Hepatocyte (in vitro differentiated cells): ENCODE measurements around the gene AK5.

Source experiments
- EZH2phosphoT487 ChIP-seq: fragments of 200-600 bp; sonication (generic); IDR thresholded peaks from one replicate; pipeline ENCODE4 v1.6.1; 2018; ENCODE audit warnings: antibody characterized with exemption, mild to moderate bottlenecking, low read depth, moderate library complexity; ENCODE audit not compliant: unreplicated experiment, severe bottlenecking
- TF ChIP-seq, protein P1 (sequence below): fragments of 200-600 bp; sonication (generic); IDR thresholded peaks from 2 replicates; pipeline ENCODE4 v1.5.1; 2016; ENCODE audit warnings: antibody characterized with exemption, mild to moderate bottlenecking; ENCODE audit not compliant: poor library complexity

DNA sequence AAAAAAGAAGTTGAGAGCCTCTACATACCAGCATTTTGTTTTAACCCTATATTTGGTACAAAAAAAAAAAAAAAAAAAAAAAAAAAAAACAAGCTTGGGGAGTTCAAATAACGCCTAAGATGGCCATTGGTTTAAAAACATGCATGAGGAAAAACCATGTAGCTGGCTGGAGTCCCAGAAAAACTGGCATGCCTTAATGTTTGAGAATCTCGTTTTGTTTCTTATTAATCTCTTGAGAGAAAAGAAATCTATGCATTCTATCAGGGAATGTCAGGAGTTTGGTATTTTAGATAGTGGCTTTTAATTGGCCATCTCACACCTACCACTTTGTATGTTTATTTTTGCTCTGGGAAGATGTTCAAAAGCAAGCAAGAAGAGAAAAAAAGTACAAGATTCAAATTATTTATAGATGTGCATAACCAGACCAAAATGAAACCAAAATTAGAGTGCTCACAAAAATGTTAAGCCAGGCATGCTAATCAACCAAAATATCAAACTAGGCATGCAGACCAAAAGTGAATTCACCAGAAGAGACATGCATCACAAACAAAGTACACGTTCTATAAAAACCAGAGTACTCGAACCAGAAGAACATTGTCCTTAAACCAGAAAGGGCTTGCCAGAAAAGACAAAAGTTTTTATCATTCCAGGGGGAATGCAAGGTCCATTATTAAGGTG, 156.6 kb downstream of the AK5 start:
- TF ChIP-seq, protein P1, sequence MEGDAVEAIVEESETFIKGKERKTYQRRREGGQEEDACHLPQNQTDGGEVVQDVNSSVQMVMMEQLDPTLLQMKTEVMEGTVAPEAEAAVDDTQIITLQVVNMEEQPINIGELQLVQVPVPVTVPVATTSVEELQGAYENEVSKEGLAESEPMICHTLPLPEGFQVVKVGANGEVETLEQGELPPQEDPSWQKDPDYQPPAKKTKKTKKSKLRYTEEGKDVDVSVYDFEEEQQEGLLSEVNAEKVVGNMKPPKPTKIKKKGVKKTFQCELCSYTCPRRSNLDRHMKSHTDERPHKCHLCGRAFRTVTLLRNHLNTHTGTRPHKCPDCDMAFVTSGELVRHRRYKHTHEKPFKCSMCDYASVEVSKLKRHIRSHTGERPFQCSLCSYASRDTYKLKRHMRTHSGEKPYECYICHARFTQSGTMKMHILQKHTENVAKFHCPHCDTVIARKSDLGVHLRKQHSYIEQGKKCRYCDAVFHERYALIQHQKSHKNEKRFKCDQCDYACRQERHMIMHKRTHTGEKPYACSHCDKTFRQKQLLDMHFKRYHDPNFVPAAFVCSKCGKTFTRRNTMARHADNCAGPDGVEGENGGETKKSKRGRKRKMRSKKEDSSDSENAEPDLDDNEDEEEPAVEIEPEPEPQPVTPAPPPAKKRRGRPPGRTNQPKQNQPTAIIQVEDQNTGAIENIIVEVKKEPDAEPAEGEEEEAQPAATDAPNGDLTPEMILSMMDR: no peak
- no peak for TF ChIP-seq EZH2phosphoT487
